Measurements from ENCODE around the gene B3GALT4.

- TF ChIP-seq, protein P1, sequence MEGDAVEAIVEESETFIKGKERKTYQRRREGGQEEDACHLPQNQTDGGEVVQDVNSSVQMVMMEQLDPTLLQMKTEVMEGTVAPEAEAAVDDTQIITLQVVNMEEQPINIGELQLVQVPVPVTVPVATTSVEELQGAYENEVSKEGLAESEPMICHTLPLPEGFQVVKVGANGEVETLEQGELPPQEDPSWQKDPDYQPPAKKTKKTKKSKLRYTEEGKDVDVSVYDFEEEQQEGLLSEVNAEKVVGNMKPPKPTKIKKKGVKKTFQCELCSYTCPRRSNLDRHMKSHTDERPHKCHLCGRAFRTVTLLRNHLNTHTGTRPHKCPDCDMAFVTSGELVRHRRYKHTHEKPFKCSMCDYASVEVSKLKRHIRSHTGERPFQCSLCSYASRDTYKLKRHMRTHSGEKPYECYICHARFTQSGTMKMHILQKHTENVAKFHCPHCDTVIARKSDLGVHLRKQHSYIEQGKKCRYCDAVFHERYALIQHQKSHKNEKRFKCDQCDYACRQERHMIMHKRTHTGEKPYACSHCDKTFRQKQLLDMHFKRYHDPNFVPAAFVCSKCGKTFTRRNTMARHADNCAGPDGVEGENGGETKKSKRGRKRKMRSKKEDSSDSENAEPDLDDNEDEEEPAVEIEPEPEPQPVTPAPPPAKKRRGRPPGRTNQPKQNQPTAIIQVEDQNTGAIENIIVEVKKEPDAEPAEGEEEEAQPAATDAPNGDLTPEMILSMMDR (IDR thresholded peaks at IDR 0.05): no peak
- no peak for TF ChIP-seq POLR2A (IDR thresholded peaks at IDR 0.05)
Observed at GRCh38 chr6:33243476-33243875, 33.4 kb upstream of the B3GALT4 start.

Measured in adrenal gland (tissue), 5 donors.